DMS53 treated with DMSO at 0.1 percent for 48 hours (cell line): ENCODE results near the gene FHIT.

Experiments
- DNase-seq: peaks from one replicate; lab custom pipeline; 2025; ENCODE audit not compliant: unreplicated experiment; lab: John Stamatoyannopoulos, UW

FHIT gene

DNA sequence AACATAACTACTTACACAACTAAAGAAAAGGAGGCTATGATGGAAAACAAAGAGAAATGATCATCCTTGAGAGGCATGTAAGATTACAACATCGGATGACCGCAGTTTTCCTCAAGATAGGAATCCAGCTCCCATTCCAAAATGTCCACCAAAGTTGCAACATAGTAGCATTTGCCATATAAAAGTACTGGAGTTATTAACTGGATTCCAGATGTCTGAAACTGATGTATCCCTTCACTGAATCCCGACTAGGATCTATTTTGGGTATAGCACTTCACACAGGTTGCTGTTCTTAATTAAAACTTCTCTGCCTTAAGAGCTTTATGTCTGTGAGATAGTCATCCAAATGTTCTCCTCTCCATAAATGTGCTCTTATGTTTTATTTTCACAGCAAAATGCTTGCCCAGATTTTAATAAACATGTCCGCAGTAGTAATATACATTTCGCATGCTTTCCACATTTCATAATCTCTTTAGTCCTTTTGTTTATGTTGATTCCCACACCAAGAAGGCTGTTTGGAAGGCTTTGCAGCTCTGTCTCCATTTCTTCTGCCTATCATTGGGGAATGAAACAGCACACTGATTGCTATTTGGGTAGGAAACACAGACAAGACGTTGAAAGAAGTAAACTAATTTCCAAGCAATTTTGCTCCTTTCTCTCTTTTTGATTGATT is 1484.9 kb downstream of the FHIT start:
- no peak for DNase-seq

GRCh38 chr3:59764171-59764570 is 1487.1 kb downstream of the FHIT start:
- DNase-seq = no peak

- no peak for DNase-seq
These were observed 1488.3 kb downstream of the FHIT start for GRCh38 chr3:59762941-59763340.

DNA sequence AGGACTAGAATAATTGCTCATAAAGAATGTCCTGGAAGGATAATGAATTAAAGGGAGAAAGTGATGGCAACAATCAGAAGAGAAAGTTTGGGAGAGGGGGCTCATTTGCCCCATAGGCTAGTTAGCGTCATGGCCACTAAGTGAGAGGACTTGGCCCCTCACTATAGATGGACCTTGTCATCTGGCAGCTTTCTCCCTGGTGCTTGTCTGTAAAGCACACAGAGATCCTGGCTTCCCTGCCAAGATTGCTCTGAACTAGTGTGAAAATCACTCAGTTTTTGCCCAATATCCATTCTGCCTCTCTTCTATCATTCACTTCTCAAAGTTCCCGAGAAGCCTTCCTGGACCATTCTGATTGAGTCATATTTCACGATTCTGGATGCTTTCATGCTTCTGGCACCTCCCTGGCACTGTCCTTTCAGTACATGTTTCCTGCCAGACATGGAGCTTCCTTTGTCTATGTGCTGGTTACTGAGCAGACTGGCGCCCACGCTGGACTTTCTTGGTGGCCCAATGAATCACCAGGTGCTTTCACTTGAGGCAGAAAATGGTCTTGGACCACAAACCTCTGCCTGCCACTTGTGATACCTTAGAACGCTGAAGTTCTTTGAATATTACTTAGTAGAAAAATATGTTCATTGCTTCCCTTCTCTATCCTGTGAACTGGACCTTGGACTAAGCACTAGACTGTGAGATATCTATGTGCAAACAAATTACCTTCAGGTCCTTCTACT is 1491.8 kb downstream of the FHIT start:
- no peak for DNase-seq

DNA sequence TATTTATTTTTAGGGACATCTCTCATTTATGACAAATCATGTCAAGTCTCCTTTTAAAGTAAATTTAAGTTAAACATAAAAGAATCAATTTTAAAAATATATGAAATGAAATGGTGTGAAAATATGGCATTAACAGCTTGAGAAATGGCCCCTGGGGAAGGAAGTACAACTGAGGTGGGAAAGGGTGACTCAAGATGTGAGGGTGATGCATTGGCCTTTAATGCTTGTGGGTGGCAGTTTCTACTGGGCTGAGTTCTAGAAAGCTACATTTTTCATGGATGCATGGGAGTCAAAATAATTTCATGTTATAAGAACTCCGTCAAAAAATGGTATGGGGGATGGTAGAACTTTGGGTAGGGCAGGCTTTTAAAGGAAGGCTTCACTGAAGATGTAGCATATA is 1492.6 kb downstream of the FHIT start:
- no peak for DNase-seq

DNA sequence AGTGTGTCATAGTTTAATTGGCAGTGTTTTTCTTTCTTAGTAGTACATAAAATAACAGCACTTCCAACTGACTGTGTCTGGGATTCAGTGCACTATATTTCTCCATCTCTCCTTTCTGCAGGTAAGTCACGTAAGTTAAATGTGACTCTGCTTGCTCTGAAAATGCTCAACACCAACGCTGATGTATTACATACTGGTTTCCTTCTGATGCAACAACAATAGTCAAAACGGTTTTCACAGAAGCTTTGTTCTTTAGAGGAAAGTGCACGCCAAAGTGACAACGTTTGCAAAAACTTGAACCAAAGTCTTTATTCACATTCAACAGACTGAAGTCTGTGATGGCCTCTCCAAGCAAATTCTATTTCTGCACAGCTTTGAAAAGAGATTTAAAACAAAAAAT is 1494.3 kb downstream of the FHIT start:
- no peak for DNase-seq

DNA sequence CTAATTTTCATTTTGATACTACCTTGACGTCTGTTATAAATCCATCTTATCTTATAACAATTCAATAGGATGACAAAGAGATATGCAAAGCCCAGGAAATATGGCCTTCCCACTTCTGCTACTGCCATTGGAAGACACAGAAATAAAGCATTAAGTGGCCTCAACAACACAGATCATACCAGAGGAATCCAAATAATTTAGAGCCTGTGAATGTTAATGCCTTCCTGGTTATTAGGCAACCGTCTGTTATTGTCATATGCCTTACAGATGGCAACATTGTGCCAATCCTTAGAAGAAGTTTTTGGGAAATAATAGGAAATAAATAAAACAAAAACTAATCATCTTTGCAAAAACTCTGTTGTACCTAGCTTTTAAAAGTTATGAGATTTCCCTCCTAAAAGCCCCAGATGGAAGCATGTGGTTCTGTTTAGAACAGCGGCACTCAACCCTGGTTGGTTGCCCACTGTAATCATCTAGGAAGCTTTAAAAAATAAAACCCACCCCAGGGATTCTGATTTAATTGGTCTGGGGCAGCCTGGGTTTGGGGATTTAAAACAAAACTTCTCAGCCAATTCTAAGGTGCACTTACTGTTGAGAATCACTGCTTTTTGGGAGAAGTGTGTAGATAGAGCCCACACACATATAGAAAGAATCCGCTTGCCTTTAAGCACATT is 1496.7 kb downstream of the FHIT start:
- DNase-seq = no peak

GRCh38 chr3:59753808-59754450 is 1497.3 kb downstream of the FHIT start:
- no peak for DNase-seq

DNA sequence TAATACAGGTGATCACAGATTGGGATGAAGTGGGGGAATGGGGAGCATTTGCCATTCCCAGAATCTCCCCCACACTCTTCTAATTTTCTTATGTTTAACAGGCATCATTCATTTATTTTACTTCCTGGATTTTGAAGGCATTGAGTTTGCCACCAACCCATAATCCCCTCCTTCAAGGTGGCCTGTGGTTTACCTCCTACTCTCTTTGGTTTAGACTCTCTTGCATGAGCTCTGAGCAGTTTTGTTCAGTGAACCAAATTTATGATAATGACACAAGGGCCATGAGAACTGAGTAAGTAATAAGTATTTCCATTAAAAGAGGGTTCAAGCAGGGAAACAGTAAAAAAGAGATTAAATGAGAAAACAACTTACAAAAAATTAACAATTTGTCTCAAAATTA is 1498.3 kb downstream of the FHIT start:
- no peak for DNase-seq

- no peak for DNase-seq
These were observed 1499.6 kb downstream of the FHIT start for GRCh38 chr3:59751606-59752005.

DNA sequence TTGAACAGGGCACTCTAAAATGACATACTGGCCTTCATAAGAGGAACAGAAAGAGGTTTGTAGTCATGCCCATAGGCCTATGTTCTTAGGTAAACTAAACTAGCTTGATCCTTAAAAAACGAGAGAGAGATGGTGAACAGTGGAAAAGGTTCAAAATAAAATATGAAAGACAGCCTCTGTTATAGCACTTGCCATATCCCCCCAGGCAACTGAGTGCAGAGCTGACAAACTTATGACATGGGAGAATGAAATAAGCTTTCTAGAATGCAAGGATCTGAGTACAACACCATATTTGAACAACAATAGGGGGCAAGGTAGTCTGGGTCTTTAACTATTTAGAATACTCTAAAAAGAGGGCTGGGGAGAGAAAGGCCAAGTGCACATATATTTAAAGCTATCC is 1500.9 kb downstream of the FHIT start:
- no peak for DNase-seq

GRCh38 chr3:59749291-59749690 is 1502.0 kb downstream of the FHIT start:
- DNase-seq = no peak

DNA sequence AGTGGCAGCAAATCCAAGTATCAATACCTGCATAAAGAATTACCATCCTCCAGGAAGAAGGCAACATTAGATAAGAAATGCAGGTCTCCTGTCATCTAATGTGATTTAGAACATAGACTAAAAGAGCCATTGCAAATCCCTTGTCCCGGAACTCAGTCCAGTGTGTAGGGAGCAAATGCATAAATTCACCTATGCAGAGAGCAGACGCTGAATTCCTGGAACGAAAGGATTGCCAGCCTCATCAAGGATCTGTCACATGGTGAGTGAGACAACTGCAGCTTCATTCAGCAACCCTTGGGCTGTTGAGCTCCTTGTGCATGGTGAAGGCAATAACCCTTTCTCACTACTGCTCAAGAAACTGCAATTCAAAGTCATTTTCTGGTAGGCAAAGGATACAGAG is 1504.7 kb downstream of the FHIT start:
- DNase-seq = no peak

- DNase-seq = no peak
These were observed 1514.0 kb downstream of the FHIT start for GRCh38 chr3:59737241-59737640.

GRCh38 chr3:59734061-59734460 is 1517.2 kb downstream of the FHIT start:
- DNase-seq = no peak

GRCh38 chr3:59733041-59733809 is 1518.0 kb downstream of the FHIT start:
- no peak for DNase-seq

DNA sequence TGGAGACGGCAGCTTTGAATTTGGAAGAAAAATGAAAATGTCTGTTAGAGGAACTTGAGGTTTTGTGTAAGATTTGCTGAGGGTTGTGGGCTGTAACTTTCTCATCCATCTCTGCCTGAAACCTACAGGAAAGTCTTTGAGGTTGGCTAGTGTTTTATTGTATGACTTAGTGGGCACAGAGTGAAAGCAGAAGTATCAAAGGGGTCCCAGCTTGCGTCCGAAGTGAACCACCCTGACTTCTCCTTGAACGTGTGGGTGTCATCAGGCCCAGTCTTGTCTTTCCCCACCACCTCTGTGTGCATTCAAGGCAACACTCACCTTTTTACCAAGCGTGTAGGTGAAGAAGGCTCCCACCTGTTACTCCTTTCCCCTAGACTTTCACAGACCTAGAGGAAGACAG is 1519.3 kb downstream of the FHIT start:
- no peak for DNase-seq

GRCh38 chr3:59730591-59730990 is 1520.7 kb downstream of the FHIT start:
- DNase-seq = no peak

DNA sequence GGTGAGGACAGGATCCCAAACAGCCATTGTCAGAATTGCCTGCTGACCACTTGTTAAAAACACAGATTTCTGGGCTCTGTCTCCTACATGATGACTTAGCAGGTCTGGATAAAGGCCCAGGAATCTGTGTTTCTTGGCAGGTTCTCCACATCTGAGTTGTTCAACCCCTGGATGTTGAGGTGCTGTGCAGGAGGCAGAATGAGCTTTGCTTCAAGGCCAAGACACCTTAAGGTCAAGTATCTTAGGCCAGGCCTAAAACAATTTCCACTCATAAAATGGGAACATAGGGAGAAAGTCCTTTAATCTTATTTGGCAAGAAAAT is 1522.7 kb downstream of the FHIT start:
- DNase-seq = no peak

DNA sequence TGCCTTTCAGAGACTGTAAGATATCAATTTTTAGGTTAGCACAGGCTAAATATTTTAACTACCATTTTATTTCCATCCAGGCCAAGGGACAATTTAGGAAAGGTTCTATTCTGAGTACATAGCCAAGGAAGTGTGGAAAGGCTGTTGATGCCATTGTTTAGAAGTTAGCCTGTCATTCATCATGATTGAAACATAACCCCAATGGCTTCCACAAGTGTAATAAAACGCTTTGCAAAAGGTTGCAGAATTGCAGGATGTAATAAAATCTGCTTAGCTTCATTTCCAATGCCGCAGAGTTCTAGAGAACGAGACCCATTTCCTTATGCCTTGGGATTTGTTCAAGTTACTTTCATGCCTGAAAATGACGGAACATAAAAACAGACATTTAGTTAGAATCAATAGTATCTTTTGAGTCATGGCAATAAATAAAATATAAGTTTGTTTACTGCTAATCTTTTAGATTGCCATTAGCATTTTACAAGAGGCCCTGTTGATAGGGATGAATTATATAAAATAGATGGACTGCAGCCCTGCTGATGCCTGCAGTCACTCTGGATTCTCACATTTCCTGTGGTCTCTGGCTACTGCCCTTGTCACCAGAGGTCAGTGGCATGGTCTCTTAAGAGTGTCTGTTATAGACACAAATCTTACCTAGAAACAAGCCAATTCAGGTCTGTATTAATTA is 1523.2 kb downstream of the FHIT start:
- no peak for DNase-seq

GRCh38 chr3:59726279-59726678 is 1525.0 kb downstream of the FHIT start:
- no peak for DNase-seq
